ENCODE data around the gene GET4. TPM values are rescaled to one million over a fixed set of nuclear protein-coding genes. Genes with fewer than 3 reads are reported as not detected.

Gene GET4
- total and polyA plus RNA-seq, 2 of the 13 experiments (the other 11 are each of a cell fraction or from before 2014, with no cell fraction given), result 28.2 to 35.2 TPM

- TF ChIP-seq NCOR1 (IDR thresholded peaks at IDR 0.05; ENCODE audit: borderline replicate concordance, low read length) (peak; percentile 92), ZBTB20 (CRISPR knock-in tag; IDR thresholded peaks at IDR 0.05; ENCODE audit: borderline replicate concordance, low read depth) (no peak), NBN (conservative IDR thresholded peaks at IDR 0.05) (no peak), GTF3A (CRISPR knock-in tag; conservative IDR thresholded peaks at IDR 0.05) (no peak), TRIM22 (IDR thresholded peaks at IDR 0.05) (no peak), ZNF275 (CRISPR knock-in tag; IDR thresholded peaks at IDR 0.05; ENCODE audit: borderline replicate concordance) (no peak), SNAI1 (CRISPR knock-in tag; IDR thresholded peaks at IDR 0.05; ENCODE audit: borderline replicate concordance) (no peak), JDP2 (CRISPR knock-in tag; IDR thresholded peaks at IDR 0.05; ENCODE audit: borderline replicate concordance) (no peak), SUZ12 (IDR thresholded peaks at IDR 0.05; ENCODE audit: low read depth, low read length) (no peak), GMEB1 (CRISPR knock-in tag; IDR thresholded peaks at IDR 0.05; ENCODE audit: borderline replicate concordance) (peak; percentile 40; the same call in 1 of the 2 replicates), GZF1 (CRISPR knock-in tag; IDR thresholded peaks at IDR 0.05) (no peak), TP53 (CRISPR knock-in tag; conservative IDR thresholded peaks at IDR 0.05) (no peak), TFDP1 (CRISPR knock-in tag; IDR thresholded peaks at IDR 0.05; ENCODE audit: borderline replicate concordance) (no peak), ZNF354B (CRISPR knock-in tag; IDR thresholded peaks at IDR 0.05) (no peak), IRX3 (CRISPR knock-in tag; IDR thresholded peaks at IDR 0.05; ENCODE audit: borderline replicate concordance, low read depth) (no peak; the same call in 1 of the 2 replicates), ZNF446 (CRISPR knock-in tag; IDR thresholded peaks at IDR 0.05) (no peak), DR1 (CRISPR knock-in tag; IDR thresholded peaks at IDR 0.05) (peak; percentile 44; the same call in 1 of the 2 replicates), POGZ (CRISPR knock-in tag; IDR thresholded peaks at IDR 0.05) (peak; percentile 50; the same call in 1 of the 2 replicates), SCMH1 (CRISPR knock-in tag; IDR thresholded peaks at IDR 0.05; ENCODE audit: borderline replicate concordance) (no peak), ZKSCAN1 (IDR thresholded peaks at IDR 0.05; ENCODE audit: low read length) (no peak), ZNF788 (CRISPR knock-in tag; IDR thresholded peaks at IDR 0.05; ENCODE audit: borderline replicate concordance) (no peak; the same call in 1 of the 2 replicates), ARNTL (CRISPR knock-in tag; IDR thresholded peaks at IDR 0.05) (peak; percentile 27; the same call in 1 of the 2 replicates), ZNF543 (CRISPR knock-in tag; IDR thresholded peaks at IDR 0.05) (no peak), TCF7 (IDR thresholded peaks at IDR 0.05; ENCODE audit: low read depth) (no peak), ZNF768 (CRISPR knock-in tag; IDR thresholded peaks at IDR 0.05) (no peak)
These were observed 50.0 kb downstream of the GET4 start (continued) for GRCh38 chr7:926061-927030.

Measured in HepG2 (cell line).